Stimulated activated CD4-positive, alpha-beta T cell treated with anti-CD3 and anti-CD28 coated beads, Interleukin-12 subunit alpha, Interleukin-12 subunit beta, amount 100 ng/mL, for 48 hours (primary cell): ENCODE results near the gene TARBP1.

ENCODE experiments used
- DNase-seq, 3 donors: peaks; one replicate each; pipeline ENCODE4 v3.0.0-alpha.2; 2020; ENCODE audit warnings: low read depth in 2 of 3, low spot score in 1 of 3

The TARBP1 gene

DNA sequence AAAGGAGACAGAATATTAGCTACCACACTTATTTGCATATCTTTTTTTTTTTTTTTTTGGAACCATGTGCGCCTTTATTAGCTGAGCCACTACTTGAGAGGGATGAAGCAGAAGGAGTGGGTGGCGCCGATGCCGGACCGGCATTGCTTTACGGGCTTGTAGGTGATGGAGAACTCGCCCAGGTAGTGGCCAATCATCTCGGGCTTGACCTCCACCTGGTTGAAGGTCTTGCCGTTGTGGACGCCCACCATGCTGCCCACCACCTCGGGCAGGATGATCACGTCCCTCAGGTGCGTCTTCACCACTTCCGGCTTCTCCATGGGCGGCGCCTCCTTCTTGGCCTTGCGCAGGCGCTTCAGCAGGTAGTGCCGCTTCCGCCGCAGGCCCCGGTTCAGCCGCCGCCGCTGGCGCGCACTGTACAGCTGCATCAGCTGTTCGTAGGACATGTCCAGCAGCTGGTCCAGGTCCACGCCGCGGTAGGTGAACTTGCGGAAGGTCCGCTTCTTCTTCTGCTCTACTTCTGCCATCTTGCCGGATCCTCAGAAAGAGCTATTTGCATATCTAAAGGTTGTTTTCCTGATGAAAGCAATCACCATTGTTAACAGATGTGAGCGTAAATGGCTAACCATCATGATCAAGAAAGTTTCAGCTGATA, 122.2 kb downstream of the TARBP1 start:
- DNase-seq, result peak; percentile 18 to 30 (median 19)

DNA sequence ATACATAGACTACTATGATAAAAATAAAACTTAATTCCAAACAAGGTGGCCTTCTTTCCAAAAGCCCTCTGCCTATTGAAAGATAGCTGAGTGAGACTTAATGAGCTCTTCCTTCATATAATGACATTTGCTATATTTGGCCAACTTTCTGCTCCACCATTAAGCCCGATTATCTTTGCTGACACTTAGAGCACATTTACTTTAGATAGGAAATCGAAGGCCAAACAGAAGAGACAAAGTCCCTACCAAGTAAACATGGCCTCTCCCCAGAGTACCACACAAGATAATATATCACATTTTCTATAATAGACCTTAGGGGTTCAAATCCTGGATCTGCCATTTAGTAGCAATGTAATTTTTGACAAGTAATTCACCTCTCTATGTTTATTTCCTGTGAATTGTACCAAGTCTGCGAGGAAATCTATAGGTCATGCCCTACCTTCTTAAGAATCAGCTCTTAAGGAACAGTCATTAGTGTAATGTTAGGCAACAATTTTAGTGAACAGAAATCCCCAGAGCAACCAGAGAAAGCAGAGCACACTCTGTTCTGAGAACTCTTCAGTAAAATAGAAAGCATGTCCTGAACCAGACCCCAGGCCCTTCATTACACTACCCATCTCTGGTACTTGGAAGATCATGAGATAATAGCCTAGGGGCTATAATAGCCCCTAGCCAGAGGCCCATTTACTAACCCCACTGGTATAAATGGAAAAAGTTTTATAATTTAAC, 123.0 kb downstream of the TARBP1 start:
- DNase-seq, result no peak

DNA sequence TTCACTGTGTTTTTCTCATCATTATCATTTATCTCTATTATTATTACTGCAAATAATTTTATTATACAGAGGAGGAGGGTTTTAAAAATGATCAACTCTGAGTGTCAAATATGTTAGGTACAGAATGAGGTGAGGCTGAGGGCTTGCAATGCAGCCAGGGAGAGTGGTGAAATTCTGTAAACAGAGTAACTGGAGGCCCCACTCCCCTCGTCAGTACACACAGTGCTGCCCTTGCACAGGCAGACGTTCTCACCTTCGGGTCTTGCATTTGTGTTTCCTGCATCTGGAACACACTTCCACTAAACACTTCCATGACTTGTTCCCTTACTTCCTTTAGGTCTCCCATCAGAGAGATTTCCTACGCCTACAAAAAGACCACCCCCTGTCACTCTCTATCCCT, 130.0 kb downstream of the TARBP1 start:
- DNase-seq, result no peak

- DNase-seq, result no peak
Measured at GRCh38 chr1:234345237-234345636, 133.7 kb downstream of the TARBP1 start.

GRCh38 chr1:234342774-234343173, 136.2 kb downstream of the TARBP1 start:
- DNase-seq, result no peak
